RCC 7860 (cell line): Measurements from ENCODE around the gene ASTN2.

Source experiments
- DNase-seq: peaks from one replicate; pipeline ENCODE4 v3.0.0-alpha.2; 2015; ENCODE audit warnings: low spot score
- FAIRE-seq: peaks from 2 replicates; lab custom pipeline; 2012; peaks lifted over from hg19 to GRCh38; lab: Jason Lieb, UNC

Gene ASTN2

GRCh38 chr9:117374076-117374725 is 40.7 kb downstream of the ASTN2 start:
- FAIRE-seq (no peak), DNase-seq (no peak)

- no peak for FAIRE-seq
These were observed 46.1 kb downstream of the ASTN2 start for GRCh38 chr9:117368684-117369230.

GRCh38 chr9:117365438-117365837 is 49.4 kb downstream of the ASTN2 start:
- FAIRE-seq (no peak), DNase-seq (no peak)

More at GRCh38 chr9:117368684-117369230, 46.1 kb downstream of the ASTN2 start:
- no peak for DNase-seq

- DNase-seq: no peak
- no peak for FAIRE-seq
These were observed 51.9 kb downstream of the ASTN2 start for GRCh38 chr9:117363006-117363405.

GRCh38 chr9:117359910-117360309 is 54.9 kb downstream of the ASTN2 start:
- DNase-seq: no peak
- no peak for FAIRE-seq

- DNase-seq: no peak
- no peak for FAIRE-seq
These were observed 59.3 kb downstream of the ASTN2 start for GRCh38 chr9:117355542-117355941.

GRCh38 chr9:117354997-117355396 is 59.9 kb downstream of the ASTN2 start:
- DNase-seq: no peak
- no peak for FAIRE-seq

GRCh38 chr9:117354244-117354847 is 60.5 kb downstream of the ASTN2 start:
- DNase-seq (no peak), FAIRE-seq (no peak)

- DNase-seq: no peak
- no peak for FAIRE-seq
These were observed 69.8 kb downstream of the ASTN2 start for GRCh38 chr9:117344892-117345660.

- no peak for FAIRE-seq
These were observed 71.4 kb downstream of the ASTN2 start for GRCh38 chr9:117343427-117343826.

GRCh38 chr9:117341151-117341550 is 73.7 kb downstream of the ASTN2 start:
- DNase-seq (no peak), FAIRE-seq (no peak)

More at GRCh38 chr9:117343427-117343826, 71.4 kb downstream of the ASTN2 start:
- DNase-seq: peak; percentile 19

- no peak for FAIRE-seq
- DNase-seq: no peak
These were observed 74.4 kb downstream of the ASTN2 start for GRCh38 chr9:117340422-117340821.

- no peak for DNase-seq
- no peak for FAIRE-seq
These were observed 78.9 kb downstream of the ASTN2 start for GRCh38 chr9:117335837-117336433.

GRCh38 chr9:117334101-117334500 is 80.8 kb downstream of the ASTN2 start:
- DNase-seq (no peak), FAIRE-seq (no peak)

GRCh38 chr9:117325831-117326230 is 89.0 kb downstream of the ASTN2 start:
- DNase-seq (no peak), FAIRE-seq (no peak)

GRCh38 chr9:117325110-117325731 is 89.6 kb downstream of the ASTN2 start:
- FAIRE-seq (no peak), DNase-seq (no peak)

- DNase-seq (no peak), FAIRE-seq (no peak)
These were observed 91.5 kb downstream of the ASTN2 start for GRCh38 chr9:117323390-117323789.

GRCh38 chr9:117317192-117317591 is 97.7 kb downstream of the ASTN2 start:
- DNase-seq (no peak), FAIRE-seq (no peak)

GRCh38 chr9:117315236-117315635 is 99.6 kb downstream of the ASTN2 start:
- DNase-seq: no peak
- FAIRE-seq: no peak

GRCh38 chr9:117313989-117314388 is 100.9 kb downstream of the ASTN2 start:
- no peak for FAIRE-seq

GRCh38 chr9:117307701-117308100 is 107.2 kb downstream of the ASTN2 start:
- DNase-seq: no peak
- FAIRE-seq: no peak

More at GRCh38 chr9:117313989-117314388, 100.9 kb downstream of the ASTN2 start:
- DNase-seq: no peak
